A549 (cell line): ENCODE measurements around the gene SIDT1.

Source experiments
- BHLHE40 ChIP-seq: IDR thresholded peaks from 2 replicates; pipeline ENCODE4 v1.6.1; 2012; ENCODE audit warnings: low read depth, low read length, inconsistent platforms
- CEBPB ChIP-seq, 2 experiments: fragments of >200 bp in 1 of 2; sonication (Bioruptor Twin) in 1 of 2; formaldehyde crosslinking in 1 of 2; IDR thresholded peaks; 2 replicates each; pipeline ENCODE4 v1.6.1; 2012 to 2016
- CTCF ChIP-seq: fragments of >200 bp; sonication (Bioruptor Twin); formaldehyde crosslinking; IDR thresholded peaks from 3 replicates; pipeline ENCODE4 v1.5.1; 2016
- RFX5 ChIP-seq: fragments of 450-650 bp; IDR thresholded peaks from 2 replicates; pipeline ENCODE4 v1.7.1; 2014; ENCODE audit warnings: antibody characterized with exemption, mild to moderate bottlenecking, moderate library complexity
- RNF2 ChIP-seq: fragments of 200-600 bp; sonication (generic); IDR thresholded peaks from 2 replicates; pipeline ENCODE4 v1.6.1; 2016; ENCODE audit warnings: low read depth, mild to moderate bottlenecking, antibody characterized with exemption, moderate library complexity, borderline replicate concordance

DNA sequence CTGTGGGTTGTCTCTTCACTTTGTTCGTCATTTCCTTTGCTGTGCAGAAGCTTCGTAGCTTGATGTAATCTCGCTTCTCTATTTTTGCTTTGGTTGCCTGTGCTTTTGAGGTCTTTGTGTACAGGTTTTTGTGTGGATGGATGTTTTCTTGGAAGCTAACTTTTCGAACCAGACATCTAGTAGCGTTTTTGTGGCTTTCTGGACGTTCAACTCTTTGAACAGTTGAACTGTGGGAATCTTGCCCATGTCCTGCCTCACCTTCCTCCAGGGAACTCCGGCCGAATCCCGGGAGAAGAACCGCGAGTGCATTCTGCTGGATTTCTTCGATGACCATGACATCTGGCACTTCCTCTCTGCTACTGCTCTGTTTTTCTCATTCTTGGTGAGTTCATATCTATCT is 93.5 kb downstream of the SIDT1 start:
- TF ChIP-seq BHLHE40 (no peak), CTCF (no peak), RFX5 (no peak), CEBPB (IDR thresholded peaks at IDR 0.05) (no peak), RNF2 (no peak)
